ENCODE data around the gene EIF3F. TPM values are rescaled to one million over a fixed set of nuclear protein-coding genes. Genes with fewer than 3 reads are reported as not detected.

EIF3F gene
- total and polyA plus RNA-seq, 2 of the 13 experiments (the other 11 are each of a cell fraction or from before 2014, with no cell fraction given): 109 to 191 TPM

DNA sequence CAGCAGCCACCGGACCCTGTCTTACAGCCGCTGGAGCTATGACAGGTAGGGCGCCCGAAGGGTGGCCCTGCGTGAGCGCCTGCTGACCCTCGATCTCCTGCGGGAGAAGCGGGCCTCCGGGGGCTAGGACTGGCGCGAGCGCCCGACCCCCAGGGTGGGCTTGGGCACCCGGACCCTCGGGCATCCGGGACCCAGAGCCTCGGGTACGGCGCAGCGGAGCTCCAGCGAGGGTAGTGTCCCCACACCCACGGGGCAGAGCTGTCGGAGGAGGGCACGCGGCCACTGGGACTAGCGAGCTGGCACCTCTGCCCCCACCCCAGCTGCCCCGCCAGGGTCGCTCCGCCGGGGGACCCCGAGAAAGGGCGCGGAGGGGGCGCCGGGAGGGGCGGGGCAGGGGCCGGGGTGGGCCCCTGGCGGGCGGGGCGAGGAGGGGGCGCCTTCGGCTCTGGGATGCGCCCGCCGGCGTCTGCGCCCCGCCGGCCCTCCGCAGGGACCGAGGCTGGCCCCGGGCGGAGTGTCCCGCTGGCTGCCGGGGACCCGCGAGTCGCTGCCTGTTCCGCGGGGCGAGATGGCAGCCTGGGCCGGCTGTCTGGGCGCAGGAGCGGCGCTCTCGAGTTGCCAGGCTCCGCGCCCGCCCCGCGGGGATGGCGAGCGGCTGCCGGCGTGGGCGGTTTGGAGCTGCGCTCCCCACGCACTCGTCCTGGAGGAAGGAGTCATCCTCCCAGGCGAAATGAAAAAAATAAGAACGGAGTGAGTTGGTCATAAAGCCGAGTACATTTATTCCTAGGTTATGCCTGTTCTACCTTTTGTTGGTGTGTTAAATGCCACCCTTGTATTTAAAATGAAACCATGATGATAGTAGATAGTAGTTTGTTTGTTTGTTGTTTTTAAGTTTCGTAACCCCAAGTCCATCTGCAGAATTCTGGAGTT lies 32.4 kb downstream of the EIF3F start:
- Histone ChIP-seq H3K27me3 (ENCODE audit: control insufficient read depth in 1 of 2, insufficient read depth in 2 of 2, low read length in 2 of 2) (peaks cover 8 to 48% of the 10 kb centered on the region in 2 experiments), H3K9me3 (ENCODE audit: low read length) (no peaks in the 10 kb centered on the region), H3K4me1 (ENCODE audit: insufficient read depth, low read length) (peaks cover 14% of the 10 kb centered on the region), H3K36me3 (replicated peaks in 1 of 2; ENCODE audit: control insufficient read depth in 1 of 2, insufficient read depth in 2 of 2, low read length in 2 of 2) (no peaks in the 10 kb centered on the region), H3K9ac (ENCODE audit: insufficient read depth, low read depth, low read length) (no peak overlapping the region), H2AFZ (ENCODE audit: low read length) (no peak overlapping the region), H3K4me3 (replicated peaks in 1 of 3; ENCODE audit: insufficient read depth in 1 of 3, low read depth in 2 of 3, low read length in 3 of 3) (peak overlapping the region; percentile 16 to 52 (median 23); a peak in 4 of 6 replicates), H3K4me2 (ENCODE audit: low read depth, low read length) (peak overlapping the region; percentile 27; the same call in 1 of the 2 replicates), H3K27ac (ENCODE audit: extremely low read length, insufficient read depth, low read length) (no peak overlapping the region), H3K79me2 (ENCODE audit: insufficient read depth, low read length) (no peaks in the 10 kb centered on the region), H4K20me1 (ENCODE audit: insufficient read depth, low read length) (no peaks in the 10 kb centered on the region)
- TF ChIP-seq KDM2A (CRISPR knock-in tag; IDR thresholded peaks at IDR 0.05; ENCODE audit: borderline replicate concordance, low read depth) (no peak), EZH2 (conservative IDR thresholded peaks at IDR 0.05; ENCODE audit: low read depth, low read length) (peak; percentile 47; the same call in 1 of the 2 replicates), CBX2 (IDR thresholded peaks at IDR 0.05; ENCODE audit: low read depth, low read length) (peak; percentile 68; the same call in 1 of the 2 replicates), CBX2 (CRISPR knock-in tag; IDR thresholded peaks at IDR 0.05; ENCODE audit: low read depth) (no peak)
- intact Hi-C loops (cut with micrococcal nuclease; ENCODE audit: unreplicated experiment) (no loop called here), in situ Hi-C loops (cut with HindIII; ENCODE audit: extremely low pct_ligation_motif_present, low pct_unique_long_range_greater_than_20kb) (no loop called here)
- DNase-seq (ENCODE audit: low spot score): no peak
- 10% methylated on average over 22 of the region's 84 CpGs for WGBS (ENCODE audit: low lambda C conversion rate)
- peak; percentile 51 for ATAC-seq
- ChIA-PET POLR2A (no interaction called here), CTCF (ENCODE audit: low intra/inter-chr PET ratio, low total read pairs) (no interaction called here)
- BruUV-seq (replicated peaks): no TSS peak
- no peak for FAIRE-seq

- CTCF ChIA-PET (ENCODE audit: low intra/inter-chr PET ratio, low total read pairs): no interaction called here
- Histone ChIP-seq H3K27ac (ENCODE audit: extremely low read length, insufficient read depth, low read length) (no peak overlapping the region), H3K9ac (ENCODE audit: insufficient read depth, low read depth, low read length) (no peak overlapping the region), H4K20me1 (ENCODE audit: insufficient read depth, low read length) (no peaks in the 10 kb centered on the region), H3K4me2 (ENCODE audit: low read depth, low read length) (no peak overlapping the region; the same call in 1 of the 2 replicates), H3K9me3 (ENCODE audit: low read length) (no peaks in the 10 kb centered on the region), H3K27me3 (ENCODE audit: control insufficient read depth in 1 of 2, insufficient read depth in 2 of 2, low read length in 2 of 2) (peaks cover 8 to 46% of the 10 kb centered on the region in 2 experiments), H3K79me2 (ENCODE audit: insufficient read depth, low read length) (no peaks in the 10 kb centered on the region), H2AFZ (ENCODE audit: low read length) (no peak overlapping the region), H3K4me3 (replicated peaks in 1 of 3; ENCODE audit: insufficient read depth in 1 of 3, low read depth in 2 of 3, low read length in 3 of 3) (no peak overlapping the region), H3K36me3 (replicated peaks in 1 of 2; ENCODE audit: control insufficient read depth in 1 of 2, insufficient read depth in 2 of 2, low read length in 2 of 2) (no peaks in the 10 kb centered on the region), H3K4me1 (ENCODE audit: insufficient read depth, low read length) (peaks cover 14% of the 10 kb centered on the region)
- POLR2A ChIA-PET: no interaction called here
- ATAC-seq (no peak), FAIRE-seq (no peak), DNase-seq (ENCODE audit: low spot score) (no peak)
- WGBS (ENCODE audit: low lambda C conversion rate): 46% methylated on average over 7 of the region's 7 CpGs
- in situ Hi-C loops (cut with HindIII; ENCODE audit: extremely low pct_ligation_motif_present, low pct_unique_long_range_greater_than_20kb): no loop called here
- no TSS peak for BruUV-seq (replicated peaks)
- intact Hi-C loops (cut with micrococcal nuclease; ENCODE audit: unreplicated experiment): no loop called here
- TF ChIP-seq SSRP1 (CRISPR knock-in tag; IDR thresholded peaks at IDR 0.05): no peak
- no peak for TF ChIP-seq SMC3 (IDR thresholded peaks at IDR 0.05; ENCODE audit: low read length)
- no peak for TF ChIP-seq MNT (IDR thresholded peaks at IDR 0.05)
- TF ChIP-seq NR3C1 (CRISPR knock-in tag; IDR thresholded peaks at IDR 0.05): no peak
- no peak for TF ChIP-seq SIN3B (IDR thresholded peaks at IDR 0.05; ENCODE audit: low read length)
- no peak for TF ChIP-seq HMG20B (CRISPR knock-in tag; conservative IDR thresholded peaks at IDR 0.05)
- TF ChIP-seq, protein P1, sequence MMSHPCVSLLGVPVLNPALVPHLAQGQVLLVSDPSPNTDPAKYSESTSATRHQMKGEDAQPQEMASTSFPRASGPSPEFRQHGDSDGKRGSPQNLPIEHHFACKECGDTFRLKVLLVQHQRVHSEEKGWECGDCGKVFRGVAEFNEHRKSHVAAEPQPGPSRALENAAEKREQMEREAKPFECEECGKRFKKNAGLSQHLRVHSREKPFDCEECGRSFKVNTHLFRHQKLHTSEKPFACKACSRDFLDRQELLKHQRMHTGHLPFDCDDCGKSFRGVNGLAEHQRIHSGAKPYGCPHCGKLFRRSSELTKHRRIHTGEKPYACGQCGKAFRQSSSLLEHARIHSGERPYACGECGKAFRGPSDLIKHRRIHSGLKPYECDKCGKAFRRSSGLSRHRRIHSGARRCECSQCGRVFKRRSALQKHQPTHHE (CRISPR knock-in tag; IDR thresholded peaks at IDR 0.05; ENCODE audit: borderline replicate concordance): no peak
- TF ChIP-seq HOXD1 (CRISPR knock-in tag; IDR thresholded peaks at IDR 0.05): no peak
- TF ChIP-seq RFX1 (IDR thresholded peaks at IDR 0.05): no peak
- TF ChIP-seq FLYWCH1 (CRISPR knock-in tag; IDR thresholded peaks at IDR 0.05): no peak
- TF ChIP-seq EZH2 (conservative IDR thresholded peaks at IDR 0.05; ENCODE audit: low read depth, low read length): 0 out of 2 replicates have a peak, but pooled peaks have one; percentile 40
- no peak for TF ChIP-seq TGIF2 (CRISPR knock-in tag; IDR thresholded peaks at IDR 0.05)
- TF ChIP-seq CBX2 (IDR thresholded peaks at IDR 0.05; ENCODE audit: low read depth, low read length): 0 out of 2 replicates have a peak, but pooled peaks have one; percentile 37
- no peak for TF ChIP-seq CBX2 (CRISPR knock-in tag; IDR thresholded peaks at IDR 0.05; ENCODE audit: low read depth)
Observed at GRCh38 chr11:8020244-8020597, 33.1 kb downstream of the EIF3F start.

All from HepG2 (cell line).